DMS 273 treated with DMSO at 0.1 percent for 48 hours (cell line): ENCODE results near the gene GNB1L.
"Not testable (repeated sequence)": the region's sequence is repeated elsewhere in the genome, so short reads cannot be mapped to it uniquely, and the experiment has no call there.

Experiments used
- DNase-seq: peaks from one replicate; lab custom pipeline; 2025; lab: John Stamatoyannopoulos, UW

Gene GNB1L

DNA sequence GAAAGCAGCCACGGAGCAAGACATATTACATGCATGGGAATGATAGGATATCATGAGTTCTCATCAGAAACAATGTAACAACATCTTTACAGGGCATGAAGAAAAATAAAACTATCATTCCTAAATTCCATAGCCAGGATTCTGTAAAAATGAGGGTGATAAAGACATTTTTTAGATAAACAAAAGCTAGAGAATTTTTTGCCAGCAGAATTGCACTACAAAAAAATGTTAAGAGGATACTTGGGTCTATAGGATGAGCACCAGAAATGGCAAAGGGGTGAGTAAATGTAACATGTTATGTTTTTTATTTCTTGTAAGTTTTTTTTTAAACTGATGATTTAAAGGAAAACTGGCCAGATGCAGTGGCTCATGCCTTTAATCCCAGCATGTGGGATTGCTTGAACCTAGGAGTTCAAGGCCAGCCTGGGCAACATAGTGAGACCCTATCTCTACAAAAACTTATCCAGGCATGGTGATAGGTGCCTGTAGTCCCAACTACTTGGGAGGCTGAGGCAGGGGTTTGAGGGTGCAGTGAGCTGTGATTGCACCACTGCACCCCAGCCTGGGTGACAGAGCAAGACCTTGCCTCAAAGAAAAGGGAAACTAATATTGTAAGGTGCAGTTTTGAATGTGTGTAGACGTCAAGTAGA, 60.9 kb downstream of the GNB1L start:
- no peak for DNase-seq

DNA sequence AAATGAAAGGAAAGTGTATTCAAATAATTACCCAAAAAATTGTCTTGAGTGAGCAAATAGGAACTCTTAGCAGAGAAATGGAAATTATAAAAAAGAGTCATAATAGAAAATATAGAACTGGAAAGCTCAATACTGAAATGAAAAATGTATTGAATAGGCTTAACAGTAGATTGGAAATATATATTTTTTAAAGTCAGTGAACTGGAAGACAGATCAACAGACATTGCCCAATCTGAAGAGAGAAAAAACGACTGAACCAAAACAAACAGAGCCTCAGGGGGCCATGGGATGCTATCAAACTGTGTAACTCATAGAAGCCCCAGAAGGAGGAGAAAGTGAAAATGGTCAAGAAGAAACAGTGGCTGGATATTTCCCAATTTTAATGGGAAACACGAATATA, 61.5 kb downstream of the GNB1L start:
- no peak for DNase-seq

DNA sequence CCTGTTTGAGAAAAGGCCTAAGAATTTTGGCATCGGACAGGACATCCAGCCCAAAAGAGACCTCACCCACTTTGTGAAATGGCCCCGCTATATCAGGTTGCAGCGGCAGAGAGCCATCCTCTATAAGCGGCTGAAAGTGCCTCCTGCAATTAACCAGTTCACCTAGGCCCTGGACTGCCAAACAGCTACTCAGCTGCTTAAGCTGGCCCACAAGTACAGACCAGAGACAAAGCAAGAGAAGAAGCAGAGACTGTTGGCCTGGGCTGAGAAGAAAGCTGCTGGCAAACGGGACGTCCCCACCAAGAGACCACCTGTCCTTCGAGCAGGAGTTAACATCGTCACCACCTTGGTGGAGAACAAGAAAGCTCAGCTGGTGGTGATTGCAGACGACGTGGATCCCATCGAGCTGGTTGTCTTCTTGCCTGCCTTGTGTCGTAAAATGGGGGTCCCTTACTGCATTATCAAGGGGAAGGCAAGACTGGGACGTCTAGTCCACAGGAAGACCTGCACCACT, 62.2 kb downstream of the GNB1L start:
- DNase-seq, result not testable (repeated sequence)

DNA sequence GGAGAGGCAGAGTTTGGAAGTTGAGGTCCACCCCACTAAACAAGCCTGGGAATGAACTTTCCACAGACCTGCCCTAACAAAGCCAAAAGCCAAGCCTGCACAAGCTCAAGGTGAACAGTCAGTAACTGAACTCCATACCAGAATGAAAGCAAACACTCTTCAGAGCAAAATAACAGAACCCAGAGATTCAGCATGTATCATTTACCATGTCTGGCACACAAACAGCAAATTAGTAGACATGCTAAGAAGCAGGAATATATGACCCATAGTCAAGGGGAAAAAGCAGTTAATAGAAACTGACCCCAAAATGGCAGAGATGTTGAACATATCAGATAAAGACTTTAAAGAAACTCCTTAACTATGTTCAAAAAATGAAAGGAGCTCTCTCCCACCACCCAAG, 62.8 kb downstream of the GNB1L start:
- DNase-seq, result no peak

DNA sequence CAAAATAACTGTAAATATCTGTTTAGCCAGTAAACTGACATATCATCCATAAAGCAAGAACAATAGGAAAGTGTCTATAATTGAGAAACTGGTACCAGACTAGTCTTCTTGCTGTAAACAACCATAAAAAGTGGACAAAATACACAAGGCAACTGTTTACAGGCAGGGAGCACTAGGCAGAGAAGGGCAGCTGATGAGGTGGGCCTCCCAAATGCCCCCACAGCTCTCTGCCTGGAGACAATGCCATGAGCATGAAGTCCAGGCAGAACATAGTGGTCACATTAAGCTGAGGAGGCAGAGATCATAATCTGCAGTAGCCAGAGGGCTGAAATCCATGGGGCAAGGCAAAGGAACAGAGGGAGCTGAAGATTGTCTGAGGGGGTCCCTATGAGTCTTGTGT, 63.4 kb downstream of the GNB1L start:
- DNase-seq, result no peak

DNA sequence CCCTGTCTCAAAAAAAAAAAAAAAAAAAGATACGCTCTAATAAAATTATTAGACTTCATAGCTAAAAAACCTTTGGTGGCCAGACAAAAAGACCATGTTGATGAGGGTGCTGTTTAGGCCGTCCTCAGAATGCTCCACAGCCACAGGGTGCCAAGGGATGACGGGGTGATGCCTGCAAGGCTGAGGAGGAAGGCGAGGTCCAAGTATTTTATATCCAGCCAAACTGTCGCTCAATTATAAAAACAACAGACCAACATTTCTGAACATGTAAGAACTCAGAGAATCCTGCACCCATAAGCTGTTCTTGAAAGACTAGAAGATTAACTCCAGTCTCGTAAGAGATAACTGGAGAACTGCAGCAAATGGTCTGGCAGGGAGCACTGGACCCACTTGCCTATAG, 64.8 kb downstream of the GNB1L start:
- no peak for DNase-seq

DNA sequence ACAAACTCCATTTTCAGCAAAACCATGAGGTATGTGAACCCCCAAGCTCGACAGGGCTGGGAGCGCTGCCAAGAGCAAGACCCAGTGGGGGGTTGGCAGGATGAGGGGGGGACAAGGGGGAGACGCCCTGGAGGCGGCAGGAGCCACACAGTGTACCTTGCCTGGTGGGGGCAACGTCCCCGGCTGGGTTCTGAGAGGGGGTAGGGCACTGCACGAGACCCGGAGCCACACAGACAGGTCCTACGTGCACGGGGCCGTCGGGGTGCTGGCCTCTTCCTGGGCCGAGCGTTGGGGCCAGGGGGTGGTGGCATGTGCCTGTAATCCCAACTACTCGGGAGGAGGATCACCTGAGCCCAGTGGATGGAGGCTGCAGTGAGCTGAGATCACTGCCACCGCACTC, 65.3 kb downstream of the GNB1L start:
- DNase-seq, result no peak

DNA sequence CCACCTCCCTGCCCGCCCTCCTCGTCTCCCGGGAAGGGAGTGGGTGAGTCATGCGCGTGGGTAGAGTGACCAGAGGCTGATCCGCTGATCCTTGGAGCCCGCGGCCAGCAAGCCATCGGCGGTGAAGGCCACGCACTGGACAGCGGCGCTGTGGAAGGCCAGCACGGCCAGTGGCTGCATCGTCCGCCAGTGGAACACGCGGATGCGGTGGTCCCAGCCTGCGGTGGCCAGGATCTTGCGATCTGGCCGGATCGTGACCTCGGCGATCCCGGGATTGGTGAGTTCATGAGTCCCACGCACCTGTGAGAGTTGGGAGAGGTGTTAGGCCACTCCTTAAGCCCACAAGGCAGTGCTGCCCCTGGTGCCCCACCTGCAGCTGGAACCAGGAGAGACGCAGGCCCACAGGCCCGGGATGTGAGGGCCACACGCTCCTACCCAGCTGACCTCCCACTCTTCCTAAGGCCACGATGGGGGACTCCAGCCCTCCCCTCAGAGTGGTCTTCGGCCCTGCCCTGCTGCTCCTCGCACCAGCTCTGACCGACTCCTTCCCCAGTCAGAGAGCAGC, 65.9 kb downstream of the GNB1L start:
- no peak for DNase-seq

DNA sequence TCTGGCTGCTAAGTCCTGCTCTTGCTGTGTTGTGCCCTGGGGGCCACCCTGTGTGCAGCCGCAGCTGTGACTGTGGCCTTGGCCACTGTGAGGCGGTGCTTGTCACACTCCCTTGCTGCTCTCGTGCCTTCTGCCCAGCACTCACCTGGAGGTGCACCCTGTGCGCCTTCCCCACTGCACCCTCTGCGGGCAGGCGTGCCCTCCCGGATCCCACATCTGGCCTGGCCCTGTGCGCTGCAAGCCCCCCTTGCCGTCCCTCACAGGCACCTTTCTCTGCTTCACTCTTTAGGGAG, 66.9 kb downstream of the GNB1L start:
- DNase-seq, result no peak

DNA sequence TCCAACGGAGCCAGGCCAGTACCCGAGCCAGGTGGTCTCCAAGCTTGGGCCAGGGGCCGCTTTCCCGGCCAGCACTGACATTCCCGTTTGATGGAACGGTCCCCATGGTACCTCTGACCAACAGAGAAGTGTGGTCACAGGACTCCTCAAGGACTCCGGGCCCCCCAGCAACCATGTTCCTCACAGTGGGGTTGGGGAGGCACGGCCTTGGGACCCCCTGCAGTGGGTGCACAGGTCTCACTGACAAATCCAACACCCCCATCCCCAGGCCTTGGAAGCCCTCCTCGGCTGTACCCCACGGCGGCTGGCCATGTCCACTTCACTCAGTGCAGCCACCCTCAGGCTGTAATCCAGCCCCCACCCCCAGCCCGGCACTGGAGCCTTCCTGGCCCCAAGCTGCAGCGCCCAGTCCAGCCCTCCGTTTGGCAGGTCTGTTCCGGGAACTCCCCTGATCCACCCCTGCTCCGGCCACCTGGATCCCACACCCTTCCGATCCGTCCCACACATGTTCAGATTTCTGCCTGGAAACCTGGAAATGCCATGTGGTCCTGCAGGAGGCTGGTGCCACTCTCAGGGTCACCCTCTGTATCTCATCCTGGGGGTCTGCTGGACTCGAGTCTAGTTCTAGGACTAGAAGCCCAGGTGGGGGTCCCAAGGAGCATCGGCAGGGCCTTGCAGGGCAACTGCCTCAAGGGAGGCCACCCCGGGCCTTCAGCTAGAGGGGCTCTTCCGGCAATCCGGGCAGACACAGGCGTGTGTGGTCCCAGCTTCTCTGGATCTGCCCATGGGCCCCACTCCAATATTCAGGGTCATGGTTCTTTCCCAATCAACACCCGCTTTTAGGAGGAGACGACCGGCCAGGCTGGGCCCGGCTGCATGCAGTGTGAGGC, 67.5 kb downstream of the GNB1L start:
- no peak for DNase-seq

DNA sequence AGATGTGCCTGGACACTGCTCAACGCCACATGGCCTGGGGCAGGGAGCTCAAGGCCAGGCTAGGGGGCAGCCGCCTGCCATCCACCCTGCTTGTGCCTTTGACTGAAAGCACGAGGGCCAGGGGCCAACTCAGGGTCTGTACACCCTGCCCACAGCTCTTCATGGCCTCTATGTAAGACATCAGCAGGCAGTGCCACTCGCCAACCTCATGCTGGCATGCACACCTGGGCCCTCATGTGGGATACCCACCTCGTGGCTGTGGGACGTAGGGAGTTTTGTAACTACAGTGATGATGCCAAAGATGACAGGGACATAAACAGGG, 68.4 kb downstream of the GNB1L start:
- DNase-seq, result no peak

DNA sequence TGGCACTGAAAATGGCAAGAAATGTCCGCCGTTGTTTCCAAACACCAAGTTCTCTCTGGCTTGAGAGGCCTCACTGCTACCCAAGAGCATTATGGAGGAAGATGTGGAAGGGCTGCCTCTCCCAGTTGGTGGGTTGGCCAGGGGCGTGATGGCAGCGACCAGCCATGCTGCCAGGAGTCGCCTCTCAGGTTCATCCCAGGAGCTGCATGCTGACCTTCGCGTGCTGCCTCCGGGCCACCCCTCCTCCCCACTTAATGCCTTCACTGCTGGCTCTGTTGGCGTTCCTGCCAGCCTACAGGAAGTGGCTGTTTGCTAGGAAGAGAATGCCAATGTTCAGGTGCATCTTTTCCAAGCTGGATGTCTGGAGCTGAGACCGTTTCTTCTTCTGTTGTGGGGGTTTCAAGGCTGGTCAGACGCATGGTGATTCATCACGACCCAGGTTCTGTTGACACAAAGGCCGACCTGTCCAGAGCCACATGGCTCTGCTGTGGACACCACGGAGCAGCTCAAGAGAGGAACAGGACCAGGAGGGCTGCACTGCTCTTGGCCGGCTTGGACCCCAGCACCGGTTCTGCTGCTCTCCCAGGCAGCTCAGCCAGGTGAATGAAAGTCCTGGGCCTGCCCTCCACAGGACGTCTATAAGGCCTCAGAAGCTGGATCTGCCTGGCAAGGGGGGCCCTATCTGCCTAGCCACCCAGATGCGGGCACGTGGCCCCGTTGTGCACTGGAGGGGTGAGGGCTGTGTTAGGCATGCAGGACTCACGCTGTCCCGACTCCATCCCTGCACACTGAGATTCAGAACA, 69.0 kb downstream of the GNB1L start:
- DNase-seq, result no peak

DNA sequence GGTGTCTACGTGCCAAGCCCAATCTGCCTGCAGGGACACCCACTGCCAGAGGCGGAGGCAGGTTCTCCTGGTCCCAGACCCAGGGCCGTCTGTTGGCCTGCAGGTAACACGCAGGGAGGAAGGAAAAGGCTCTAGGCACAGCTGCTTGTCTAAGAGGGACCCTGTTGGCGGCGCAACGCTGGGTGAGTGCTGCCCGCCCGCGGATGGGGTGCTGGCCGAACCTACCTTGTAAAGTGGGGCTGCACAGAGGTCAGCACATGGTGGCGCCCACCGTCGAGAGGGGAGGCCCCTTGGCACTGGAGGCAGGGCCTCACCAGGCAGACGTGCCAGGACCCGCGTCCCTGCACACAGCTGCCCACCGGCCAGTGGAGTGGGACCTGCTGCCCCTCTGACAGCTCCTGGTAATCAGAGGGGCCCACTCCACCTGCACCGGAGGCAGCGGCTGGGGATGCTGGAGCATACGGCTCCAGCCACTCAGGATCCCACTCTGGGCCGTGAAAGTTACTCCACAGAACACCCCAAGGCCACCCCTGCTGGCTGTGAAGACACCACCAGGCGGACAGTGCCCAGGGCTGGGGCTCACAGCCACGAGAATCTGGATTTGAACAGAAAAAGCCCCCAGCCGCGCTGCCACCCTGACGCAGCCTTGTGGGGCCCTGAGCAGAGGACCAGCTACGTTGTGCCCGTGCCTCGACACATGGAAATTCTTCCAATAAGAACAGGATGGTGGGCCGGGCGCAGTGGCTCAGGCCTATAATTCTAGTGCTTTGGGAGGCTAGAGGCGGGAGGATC, 70.1 kb downstream of the GNB1L start:
- no peak for DNase-seq

DNA sequence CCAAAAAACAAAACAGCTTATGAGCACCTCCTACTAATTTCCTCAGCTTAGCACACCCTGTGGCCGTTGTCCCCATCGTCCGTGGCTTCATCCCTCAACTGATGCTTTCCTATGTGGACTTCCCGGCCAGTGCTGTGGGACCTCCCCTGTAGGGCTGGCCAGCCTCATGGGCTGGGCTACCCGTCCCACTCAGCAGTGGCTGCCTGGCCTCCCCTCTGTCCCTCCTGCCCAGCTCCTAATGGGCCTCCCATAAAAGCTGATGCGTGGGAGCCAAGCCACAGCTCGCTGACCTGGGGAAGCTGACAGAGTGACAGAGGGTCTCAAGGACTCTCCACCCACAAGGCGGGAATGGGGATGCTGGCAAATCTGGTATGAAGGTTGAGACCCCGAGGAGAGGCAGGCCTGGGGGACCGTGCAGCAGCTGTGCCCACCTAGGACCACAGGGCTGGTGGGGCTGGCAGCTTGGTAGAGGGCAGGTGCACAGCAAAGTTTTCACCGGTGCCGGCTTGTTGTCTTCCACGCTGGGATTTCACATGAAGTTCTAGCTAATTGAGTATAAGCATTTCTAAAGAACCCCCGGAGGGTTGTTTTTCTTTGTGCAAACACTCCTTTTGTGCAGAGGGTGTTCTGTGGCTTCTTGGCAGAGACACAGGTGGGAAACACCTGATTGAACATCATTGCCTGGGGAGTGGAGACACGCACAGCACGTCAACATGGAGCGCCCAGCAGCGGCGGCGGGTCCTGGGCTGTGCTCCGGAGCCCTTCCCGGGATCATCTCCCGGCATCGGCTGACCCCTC, 70.9 kb downstream of the GNB1L start:
- no peak for DNase-seq

DNA sequence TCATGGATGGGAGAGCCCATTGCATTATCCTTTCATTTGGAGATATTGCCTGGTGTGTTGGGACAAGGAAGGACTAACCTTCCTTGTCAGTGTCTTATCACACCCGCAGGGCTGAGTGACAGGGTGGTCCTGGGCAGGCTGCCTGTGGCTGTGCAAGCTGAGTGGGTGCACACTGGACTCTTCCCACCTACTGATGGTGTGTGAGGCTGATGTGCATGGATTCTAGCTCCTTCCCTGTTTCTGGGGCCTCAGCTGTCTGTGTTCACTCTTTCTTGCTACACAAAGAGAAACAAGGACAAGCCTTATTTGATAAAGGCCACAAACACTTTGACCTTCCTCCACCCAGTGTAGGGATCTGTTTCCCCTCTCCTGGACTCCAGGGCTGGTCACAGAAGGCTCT, 72.1 kb downstream of the GNB1L start:
- no peak for DNase-seq

DNA sequence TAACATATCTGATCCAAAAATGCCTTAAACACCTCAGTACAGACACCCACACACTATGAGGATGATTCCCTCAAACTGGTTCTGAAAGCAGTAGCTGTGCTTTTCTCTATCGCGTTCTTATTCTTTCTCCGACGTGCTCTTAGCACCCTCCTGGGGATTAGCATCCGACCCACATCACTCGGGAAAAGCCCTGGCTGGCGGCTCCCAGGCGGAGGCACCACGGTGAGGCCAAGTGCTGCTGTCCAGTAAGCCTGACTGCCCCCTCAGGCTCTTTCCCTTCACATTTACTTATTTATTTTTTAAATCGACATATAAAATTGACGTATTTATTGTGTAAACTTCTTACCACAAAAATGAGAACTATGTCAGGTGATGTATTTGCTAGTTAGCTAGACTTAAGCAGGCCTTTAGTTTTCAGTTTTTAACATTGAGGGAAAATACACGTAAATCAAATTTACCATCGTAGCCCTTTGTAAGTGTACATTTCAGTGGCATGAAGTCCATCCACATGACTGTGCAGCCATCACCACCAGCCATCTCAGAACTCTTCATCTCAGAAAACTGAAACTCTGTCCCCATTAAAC, 74.9 kb downstream of the GNB1L start:
- no peak for DNase-seq

DNA sequence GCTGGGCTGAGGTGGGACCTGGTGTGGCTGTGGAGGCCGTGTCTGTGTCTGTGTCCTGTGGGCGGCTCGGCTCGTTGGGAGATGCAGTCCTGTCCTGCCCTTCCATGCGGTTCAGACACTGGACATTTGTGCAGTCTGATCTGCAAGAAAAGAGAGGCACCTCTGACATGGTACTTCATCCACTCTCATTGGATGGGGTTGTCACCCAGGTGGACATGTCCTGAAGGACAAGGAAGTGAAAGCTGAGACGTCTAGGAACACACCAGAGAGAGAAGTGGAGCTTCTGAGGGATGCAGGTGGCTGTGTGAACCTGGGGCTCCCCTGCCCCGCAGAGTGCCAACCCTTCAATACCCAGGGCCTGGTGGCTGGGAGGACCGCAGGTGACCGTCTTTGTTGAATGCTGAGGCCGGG, 75.7 kb downstream of the GNB1L start:
- no peak for DNase-seq

DNA sequence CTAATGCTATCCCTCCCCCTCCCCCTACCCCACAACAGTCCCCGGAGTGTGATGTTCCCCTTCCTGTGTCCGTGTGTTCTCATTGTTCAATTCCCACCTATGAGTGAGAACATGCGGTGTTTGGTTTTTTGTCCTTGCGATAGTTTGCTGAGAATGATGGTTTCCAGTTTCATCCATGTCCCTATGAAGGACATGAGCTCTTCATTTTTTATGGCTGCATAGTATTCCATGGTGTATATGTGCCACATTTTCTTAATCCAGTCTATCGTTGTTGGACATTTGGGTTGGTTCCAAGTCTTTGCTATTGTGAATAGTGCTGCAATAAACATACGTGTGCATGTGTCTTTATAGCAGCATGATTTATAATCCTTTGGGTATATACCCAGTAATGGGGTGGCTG, 77.5 kb downstream of the GNB1L start:
- DNase-seq, result not testable (repeated sequence)

DNA sequence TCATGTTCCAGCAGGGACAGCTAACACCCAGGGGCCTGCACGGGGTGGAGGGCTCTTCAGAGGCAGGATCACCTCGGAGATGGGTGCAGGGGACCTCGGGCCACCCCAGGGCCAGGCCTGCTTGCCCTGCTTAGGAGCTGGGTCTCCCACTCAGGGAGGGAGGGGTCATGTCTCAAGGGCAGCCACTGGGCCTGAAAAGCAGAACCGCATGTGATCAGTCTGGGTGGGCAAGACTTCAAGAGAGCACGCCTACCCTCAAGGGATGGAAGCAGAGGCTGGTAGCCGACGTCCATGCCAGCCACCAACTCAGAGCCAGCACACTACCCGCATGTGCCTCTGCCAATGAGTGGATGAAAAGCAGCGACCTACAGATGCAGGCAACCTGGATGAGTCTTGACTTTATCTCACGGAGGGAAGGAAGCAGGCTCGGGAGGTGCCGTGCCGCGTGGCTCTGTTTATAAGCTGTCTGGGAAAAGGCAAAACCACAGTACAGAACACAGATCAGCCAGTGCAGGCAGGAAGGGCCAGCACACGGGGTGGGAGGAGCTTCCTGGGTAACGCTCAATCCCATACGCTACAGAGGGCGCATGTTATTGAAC, 78.1 kb downstream of the GNB1L start:
- no peak for DNase-seq
